Tibial artery (tissue), 4 donors: ENCODE results near the gene SF3A2.

Experiments
- DNase-seq, 2 donors: peaks; one replicate each; pipeline ENCODE4 v3.0.0-alpha.2; 2019
- H3K27ac ChIP-seq, 2 donors: fragments of 200-600 bp; sonication (generic) in 1 of 2; 1 replicate in 1 of 2; 2 replicates in 1 of 2; pipeline ENCODE4 v1.5.1; 2018 to 2019; ENCODE audit warnings: mild to moderate bottlenecking in 1 of 2
- H3K27me3 ChIP-seq, 2 donors: fragments of 200-600 bp; sonication (generic) in 1 of 2; one replicate each; pipeline versions ENCODE4 v1.5.1 to v1.6.0; 2016 to 2019
- H3K36me3 ChIP-seq, 3 donors: fragments of 200-600 bp; sonication (generic) in 2 of 3; one replicate each; pipeline ENCODE4 v1.5.1; 2016 to 2019; ENCODE audit warnings: mild to moderate bottlenecking in 2 of 3
- H3K4me1 ChIP-seq, 4 donors: fragments of 200-600 bp; sonication (generic) in 2 of 4; 1 replicate in 3 of 4; 2 replicates in 1 of 4; pipeline ENCODE4 v1.5.1; 2016 to 2019
- H3K4me3 ChIP-seq, 2 donors: fragments of 200-600 bp; sonication (generic) in 1 of 2; 1 replicate in 1 of 2; 2 replicates in 1 of 2; pipeline ENCODE4 v1.5.1; 2018 to 2019; ENCODE audit warnings: mild to moderate bottlenecking in 2 of 2
- H3K9me3 ChIP-seq, 3 donors: fragments of 200-600 bp; sonication (generic) in 1 of 3; one replicate each; pipeline ENCODE4 v1.5.1; 2016 to 2019
- intact Hi-C: fragments of 100-400 bp; cut with DNase I; formaldehyde crosslinking; loops from one replicate; pipeline ENCODE4 v1.15.0; 2023; ENCODE audit warnings: low total_unique reads
- TF ChIP-seq, protein P1 (sequence below), 2 experiments: fragments of 200-600 bp in 1 of 2; fragments of 450-650 bp in 1 of 2; IDR thresholded peaks; one replicate each; pipeline ENCODE4 v1.5.1; 2017 to 2019; ENCODE audit warnings: antibody characterized with exemption in 2 of 2, mild to moderate bottlenecking in 1 of 2, moderate library complexity in 1 of 2

The SF3A2 gene

DNA sequence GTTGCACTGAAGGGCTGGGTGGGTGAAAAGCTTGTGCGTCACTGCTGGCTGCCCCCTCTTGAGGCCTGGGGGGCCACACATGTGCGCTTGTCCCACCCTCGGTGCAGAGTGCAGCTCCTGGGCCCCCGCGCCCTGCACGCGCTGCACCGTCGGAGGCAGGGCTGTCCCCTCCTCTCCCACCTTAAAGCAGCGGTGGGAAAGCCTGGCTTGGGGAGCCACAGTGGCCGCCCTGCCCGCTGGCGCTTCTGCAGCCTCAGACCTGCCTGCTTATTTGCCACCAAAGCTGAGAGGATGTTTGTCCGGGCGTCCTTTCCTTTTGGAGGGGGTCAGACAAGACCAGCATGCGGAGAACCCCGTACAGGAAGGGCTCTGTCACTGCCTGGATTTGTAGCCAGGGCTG, 27.2 kb upstream of the SF3A2 start:
- no peaks in the 10 kb centered on the region for H3K9me3 ChIP-seq
- intact Hi-C loops = no loop called here
- no peak overlapping the region for H3K4me3 ChIP-seq
- H3K27me3 ChIP-seq = no peaks in the 10 kb centered on the region
- TF ChIP-seq, protein P1, sequence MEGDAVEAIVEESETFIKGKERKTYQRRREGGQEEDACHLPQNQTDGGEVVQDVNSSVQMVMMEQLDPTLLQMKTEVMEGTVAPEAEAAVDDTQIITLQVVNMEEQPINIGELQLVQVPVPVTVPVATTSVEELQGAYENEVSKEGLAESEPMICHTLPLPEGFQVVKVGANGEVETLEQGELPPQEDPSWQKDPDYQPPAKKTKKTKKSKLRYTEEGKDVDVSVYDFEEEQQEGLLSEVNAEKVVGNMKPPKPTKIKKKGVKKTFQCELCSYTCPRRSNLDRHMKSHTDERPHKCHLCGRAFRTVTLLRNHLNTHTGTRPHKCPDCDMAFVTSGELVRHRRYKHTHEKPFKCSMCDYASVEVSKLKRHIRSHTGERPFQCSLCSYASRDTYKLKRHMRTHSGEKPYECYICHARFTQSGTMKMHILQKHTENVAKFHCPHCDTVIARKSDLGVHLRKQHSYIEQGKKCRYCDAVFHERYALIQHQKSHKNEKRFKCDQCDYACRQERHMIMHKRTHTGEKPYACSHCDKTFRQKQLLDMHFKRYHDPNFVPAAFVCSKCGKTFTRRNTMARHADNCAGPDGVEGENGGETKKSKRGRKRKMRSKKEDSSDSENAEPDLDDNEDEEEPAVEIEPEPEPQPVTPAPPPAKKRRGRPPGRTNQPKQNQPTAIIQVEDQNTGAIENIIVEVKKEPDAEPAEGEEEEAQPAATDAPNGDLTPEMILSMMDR (IDR thresholded peaks at IDR 0.05) = no peak
- H3K36me3 ChIP-seq = peaks cover 37 to 91% (median 73%) of the 10 kb centered on the region in 3 donors
- H3K27ac ChIP-seq = no peak overlapping the region
- H3K4me1 ChIP-seq = no peaks in the 10 kb centered on the region
- no peak for DNase-seq

DNA sequence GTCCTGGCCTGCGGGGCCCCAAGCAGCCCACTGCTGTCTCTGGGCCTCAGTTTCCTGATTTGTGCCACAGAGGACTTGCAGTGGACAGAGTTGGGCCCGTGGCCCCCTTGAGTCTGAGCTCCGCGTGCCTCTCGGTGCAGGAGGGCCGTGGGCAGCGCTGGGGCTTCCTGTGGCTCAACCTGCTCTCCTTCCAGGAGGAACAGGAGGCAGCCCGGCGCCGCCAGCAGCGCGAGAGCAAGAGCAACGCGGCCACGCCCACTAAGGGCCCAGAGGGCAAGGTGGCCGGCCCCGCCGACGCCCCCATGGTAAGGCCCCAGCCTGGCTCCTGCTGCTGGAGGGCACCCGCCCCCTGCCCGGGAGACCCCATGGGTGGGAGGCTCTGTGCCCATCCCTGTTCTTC, 26.4 kb upstream of the SF3A2 start:
- intact Hi-C loops = no loop called here
- peaks cover 45 to 93% (median 78%) of the 10 kb centered on the region in 3 donors for H3K36me3 ChIP-seq
- no peaks in the 10 kb centered on the region for H3K9me3 ChIP-seq
- no peaks in the 10 kb centered on the region for H3K4me1 ChIP-seq
- no peak overlapping the region for H3K27ac ChIP-seq
- no peak for DNase-seq
- TF ChIP-seq, protein P1 (IDR thresholded peaks at IDR 0.05) = no peak
- no peaks in the 10 kb centered on the region for H3K27me3 ChIP-seq
- no peak overlapping the region for H3K4me3 ChIP-seq

DNA sequence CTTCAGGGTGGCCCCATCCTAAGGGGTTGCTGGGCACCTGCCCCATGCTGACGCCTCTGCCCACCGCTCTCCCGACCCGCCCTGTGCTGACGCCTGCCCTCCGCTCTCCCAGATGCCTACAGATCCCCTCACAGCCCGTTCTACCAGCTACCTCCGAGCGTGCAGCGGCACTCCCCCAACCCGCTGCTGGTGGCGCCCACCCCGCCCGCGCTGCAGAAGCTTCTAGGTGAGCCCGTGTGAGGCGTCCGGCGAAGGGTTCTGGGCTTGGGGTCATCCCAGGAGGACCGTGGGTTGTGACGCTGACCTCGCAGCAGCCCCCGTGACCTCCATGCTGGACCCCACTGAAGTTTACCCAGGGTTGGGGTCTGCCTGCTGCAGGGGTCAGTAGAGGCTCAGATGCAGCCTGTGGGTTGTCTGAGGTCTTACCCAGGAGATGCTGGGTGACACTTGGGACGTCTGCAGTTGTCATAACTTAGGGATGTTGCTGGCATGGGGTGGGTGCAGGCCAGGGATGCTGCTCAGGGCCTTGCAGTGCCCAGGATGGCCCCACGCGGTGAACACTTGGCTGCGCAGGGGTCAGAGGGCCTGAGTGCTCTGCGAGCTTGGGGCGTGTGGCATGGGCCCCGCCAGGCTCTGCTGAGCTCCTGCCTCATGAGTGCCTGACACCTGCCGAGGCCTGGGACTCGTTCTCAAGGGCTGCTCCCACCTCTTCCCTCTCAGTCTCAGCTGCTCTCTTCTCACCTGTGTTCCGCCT, 25.5 kb upstream of the SF3A2 start:
- DNase-seq = no peak
- Histone ChIP-seq H3K4me1 (no peaks in the 10 kb centered on the region), H3K36me3 (peaks cover 49 to 96% (median 87%) of the 10 kb centered on the region in 3 donors), H3K4me3 (no peak overlapping the region), H3K27ac (no peak overlapping the region), H3K27me3 (no peaks in the 10 kb centered on the region), H3K9me3 (no peaks in the 10 kb centered on the region)
- TF ChIP-seq, protein P1 (IDR thresholded peaks at IDR 0.05) = no peak
- intact Hi-C loops = no loop called here

DNA sequence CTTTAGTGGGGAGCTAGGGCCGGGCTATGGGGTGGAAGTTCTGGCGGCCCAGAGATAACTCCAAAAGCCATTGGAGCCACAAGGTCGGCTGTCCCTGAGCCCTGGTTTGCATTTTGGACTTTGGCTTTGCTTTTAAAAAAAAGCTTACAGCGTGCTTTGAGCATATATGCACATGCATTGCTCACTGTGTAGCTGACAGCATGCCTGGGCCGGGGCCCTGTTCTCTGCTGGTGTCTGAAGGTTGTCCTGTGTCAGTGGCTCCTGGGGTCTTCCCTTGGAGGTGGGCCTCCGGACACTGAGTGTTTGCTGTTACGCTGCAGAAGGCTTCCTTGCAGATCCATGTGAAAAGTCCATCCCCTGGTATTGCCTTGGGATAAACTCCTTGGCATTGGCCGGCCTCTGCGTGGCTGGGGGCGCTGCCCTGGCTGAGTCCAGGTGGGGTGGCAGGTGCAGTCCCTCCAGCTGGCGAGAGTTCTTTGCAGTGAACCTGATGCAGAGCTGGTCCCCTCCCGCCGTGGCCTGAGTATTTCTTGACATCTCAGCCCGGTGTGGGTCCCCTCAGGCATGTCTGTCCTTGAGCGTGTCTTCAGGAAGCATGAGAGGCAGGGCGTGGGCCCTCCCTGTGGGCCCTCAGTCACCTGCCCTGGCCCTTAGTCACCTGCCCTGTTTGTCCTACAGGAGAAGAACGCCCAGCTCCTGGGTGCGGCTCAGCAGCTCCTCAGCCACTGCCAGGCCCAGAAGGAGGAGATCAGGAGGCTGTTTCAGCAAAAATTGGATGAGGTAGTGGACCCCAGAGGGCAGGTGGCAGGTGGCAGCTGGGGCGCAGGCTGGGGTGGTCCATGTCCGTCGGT, 23.5 kb upstream of the SF3A2 start:
- Histone ChIP-seq H3K36me3 (peaks cover 58 to 100% (median 90%) of the 10 kb centered on the region in 3 donors), H3K4me1 (no peaks in the 10 kb centered on the region), H3K4me3 (no peak overlapping the region), H3K27me3 (no peaks in the 10 kb centered on the region), H3K9me3 (no peaks in the 10 kb centered on the region), H3K27ac (no peak overlapping the region)
- intact Hi-C loops = no loop called here
- no peak for DNase-seq
- TF ChIP-seq, protein P1 (IDR thresholded peaks at IDR 0.05) = no peak

DNA sequence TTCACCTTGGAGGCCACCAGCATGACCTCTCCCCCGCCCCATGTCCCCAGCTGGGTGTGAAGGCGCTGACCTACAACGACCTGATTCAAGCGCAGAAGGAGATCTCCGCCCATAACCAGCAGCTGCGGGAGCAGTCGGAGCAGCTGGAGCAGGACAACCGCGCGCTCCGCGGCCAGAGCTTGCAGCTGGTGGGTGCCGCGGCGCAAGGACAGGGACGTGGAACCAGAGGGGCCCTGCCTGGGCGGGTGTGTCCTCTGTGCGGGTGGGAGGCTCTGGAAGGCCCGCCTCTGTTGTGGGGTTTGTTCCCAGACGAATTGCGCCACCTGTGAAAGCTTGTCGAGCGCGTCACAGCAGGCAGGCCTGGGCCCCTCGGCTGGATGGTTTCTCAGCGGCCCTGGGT, 22.8 kb upstream of the SF3A2 start:
- Histone ChIP-seq H3K4me1 (no peaks in the 10 kb centered on the region), H3K36me3 (peaks cover 61 to 99% (median 88%) of the 10 kb centered on the region in 3 donors), H3K4me3 (no peak overlapping the region), H3K9me3 (no peaks in the 10 kb centered on the region), H3K27ac (no peak overlapping the region), H3K27me3 (no peaks in the 10 kb centered on the region)
- DNase-seq = no peak
- TF ChIP-seq, protein P1 (IDR thresholded peaks at IDR 0.05) = no peak
- intact Hi-C loops = no loop called here
